HG02763 (cell line): ENCODE data around the gene MGAT1.
"Not testable (repeated sequence)": the region's sequence is repeated elsewhere in the genome, so short reads cannot be mapped to it uniquely, and the experiment has no call there.

Experiments
- ATAC-seq: cut with Tn5 transposase; IDR thresholded peaks from one replicate; pipeline ENCODE4 v1.9.1; 2021; ENCODE audit warnings: mild to moderate bottlenecking, moderate library complexity; ENCODE audit not compliant: unreplicated experiment

MGAT1 gene

DNA sequence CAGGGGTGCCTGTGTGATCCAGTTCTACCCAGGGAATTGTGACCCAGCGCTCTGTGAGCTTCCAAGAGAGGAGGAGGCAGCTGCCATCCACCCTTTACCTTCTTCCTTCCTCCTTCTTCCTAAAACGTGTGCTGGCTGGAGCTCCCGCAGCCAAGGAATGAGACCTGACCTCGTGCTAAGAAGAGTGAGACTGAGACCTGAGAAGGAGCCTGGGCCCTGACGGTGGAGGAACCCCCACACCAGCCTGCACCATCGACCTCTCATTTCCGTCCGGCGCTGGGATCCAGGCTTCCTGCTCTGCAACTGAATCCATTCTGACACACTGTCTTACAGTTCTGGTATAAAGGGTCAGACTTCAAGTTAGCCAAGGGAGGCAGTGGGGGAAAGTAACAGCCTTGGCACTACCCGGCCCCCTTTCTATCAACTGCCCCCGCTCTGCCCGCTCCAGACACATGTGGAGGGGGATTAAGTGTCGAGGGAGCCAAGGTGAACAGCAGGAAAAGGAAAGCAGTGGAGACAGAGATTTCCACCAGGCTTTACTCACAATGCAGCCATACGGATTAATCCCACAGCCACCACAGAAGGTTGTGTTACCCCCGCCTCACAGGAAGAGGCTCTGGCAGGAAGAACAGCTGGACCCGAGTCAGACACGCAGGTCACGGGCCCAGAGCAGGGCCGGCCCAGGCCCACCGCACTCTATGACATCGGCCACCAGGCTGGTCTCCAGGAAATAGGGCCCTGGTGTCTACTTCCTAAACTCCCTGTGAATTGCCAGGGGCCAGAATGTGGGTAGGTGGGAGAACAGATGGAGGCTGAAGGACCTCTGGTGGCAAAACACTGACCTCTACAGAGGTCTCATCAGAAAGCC is 15.8 kb downstream of the MGAT1 start:
- no peak for ATAC-seq

DNA sequence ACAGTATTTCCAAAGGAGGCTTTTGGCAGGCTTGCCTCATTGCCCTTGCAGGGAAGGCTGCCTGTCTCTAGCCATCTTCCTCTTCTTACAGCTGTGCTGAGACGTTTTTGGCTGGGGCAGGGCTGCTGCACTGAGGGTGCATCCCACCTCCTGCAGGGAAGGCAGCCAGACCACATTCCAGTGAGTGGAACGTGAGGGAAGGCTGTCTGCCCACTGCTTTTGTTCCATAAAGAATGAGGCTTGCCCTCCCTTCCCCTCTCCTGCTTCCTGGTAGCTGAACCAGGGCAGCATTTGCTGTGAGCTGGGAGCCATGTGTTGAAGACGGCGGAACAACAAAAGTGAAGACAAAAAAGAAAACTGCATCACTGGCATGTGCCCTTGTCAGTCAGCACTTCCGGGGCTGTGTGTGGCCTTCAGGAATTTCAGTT is 16.8 kb downstream of the MGAT1 start:
- no peak for ATAC-seq

DNA sequence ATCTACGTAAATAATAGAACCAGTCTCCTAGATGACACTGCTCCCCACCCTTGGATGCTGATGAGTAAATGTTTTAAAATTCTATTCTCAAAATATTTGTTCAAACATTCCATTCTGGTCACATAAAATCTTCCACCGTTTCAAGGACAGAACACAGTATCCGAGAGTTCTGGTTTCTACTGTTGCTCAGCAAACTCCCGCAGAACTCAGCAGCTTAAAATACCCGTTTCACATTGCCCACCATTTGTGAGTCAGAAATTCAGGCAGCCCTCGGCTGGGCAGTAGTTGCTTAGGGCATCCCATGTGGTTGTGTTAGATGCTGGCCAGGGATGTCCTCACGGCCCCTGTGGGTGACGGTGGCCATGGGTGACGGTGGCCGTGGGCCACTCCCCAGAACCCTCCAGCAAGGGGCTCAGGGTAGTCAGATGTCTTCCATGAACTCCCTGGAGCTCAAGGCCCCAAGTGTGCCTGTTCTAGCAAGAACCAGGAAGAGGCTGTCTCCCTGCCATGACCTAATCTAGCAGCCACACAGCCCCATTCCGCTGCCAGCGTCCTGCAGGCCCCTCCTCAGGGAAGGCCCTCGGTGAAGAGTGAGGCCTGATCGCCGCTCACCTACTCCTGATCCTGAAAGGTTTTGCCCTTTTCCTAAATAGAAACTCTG is 17.4 kb downstream of the MGAT1 start:
- no peak for ATAC-seq

DNA sequence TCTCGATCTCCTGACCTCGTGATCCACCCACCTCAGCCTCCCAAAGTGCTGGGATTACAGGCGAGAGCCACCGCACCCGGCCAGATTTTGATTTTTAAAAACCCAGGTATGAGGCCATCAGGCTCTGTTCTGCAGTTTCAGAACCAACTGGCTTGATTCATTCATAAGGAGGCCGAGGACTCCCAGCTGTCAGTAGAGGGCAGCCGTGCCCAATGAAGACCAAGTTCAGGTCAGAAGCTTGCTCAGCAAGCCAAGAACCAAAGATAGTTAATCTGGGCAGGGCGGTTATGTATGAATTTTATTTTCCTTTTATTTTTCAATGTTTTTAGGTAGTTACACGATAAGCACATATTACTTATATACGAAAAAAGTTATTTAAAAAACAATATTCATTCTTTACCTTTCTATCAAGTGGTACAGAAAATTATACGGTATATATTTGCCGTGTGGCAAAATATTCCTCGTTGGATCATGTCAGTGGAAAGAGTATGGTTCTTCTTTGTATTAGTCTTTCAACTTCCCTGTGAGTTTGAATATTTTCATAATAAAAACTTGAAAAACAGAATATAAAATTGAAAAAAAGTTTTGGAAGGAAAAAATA is 18.0 kb downstream of the MGAT1 start:
- peak; percentile 50 for ATAC-seq

DNA sequence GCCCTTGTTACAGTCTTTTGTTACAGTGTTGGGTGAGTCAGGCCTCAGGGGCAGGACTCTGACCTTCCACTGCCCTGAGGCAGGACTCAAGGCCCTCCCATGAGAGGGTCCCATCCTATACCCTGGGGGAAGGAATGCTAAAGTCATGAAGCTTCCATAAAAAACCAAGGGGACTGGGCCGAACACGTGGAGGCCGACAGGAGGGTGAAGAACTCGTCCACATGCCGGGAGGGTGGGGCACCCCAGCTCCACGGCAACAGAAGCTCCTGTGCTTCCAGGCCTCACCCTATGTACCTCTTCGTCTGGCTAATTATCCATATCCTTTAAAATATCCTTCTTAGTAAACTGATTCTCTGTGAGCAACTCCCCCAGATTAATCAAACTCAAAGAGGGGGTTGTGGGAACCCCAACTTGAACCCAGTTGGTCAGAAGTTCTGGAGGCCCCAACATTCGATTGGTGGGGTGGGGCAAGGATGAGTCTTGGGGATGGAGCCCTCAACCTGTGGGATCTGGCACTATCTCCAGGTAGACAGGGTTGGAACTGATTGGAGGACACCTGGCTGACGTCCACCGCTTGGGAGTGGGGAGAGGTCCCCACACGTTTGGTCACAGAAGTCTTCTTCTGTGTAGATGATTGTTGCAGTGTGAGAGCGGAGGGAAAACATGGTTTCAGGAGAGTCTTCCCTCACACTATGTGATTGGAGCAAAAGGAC is 19.1 kb downstream of the MGAT1 start:
- ATAC-seq, result no peak

DNA sequence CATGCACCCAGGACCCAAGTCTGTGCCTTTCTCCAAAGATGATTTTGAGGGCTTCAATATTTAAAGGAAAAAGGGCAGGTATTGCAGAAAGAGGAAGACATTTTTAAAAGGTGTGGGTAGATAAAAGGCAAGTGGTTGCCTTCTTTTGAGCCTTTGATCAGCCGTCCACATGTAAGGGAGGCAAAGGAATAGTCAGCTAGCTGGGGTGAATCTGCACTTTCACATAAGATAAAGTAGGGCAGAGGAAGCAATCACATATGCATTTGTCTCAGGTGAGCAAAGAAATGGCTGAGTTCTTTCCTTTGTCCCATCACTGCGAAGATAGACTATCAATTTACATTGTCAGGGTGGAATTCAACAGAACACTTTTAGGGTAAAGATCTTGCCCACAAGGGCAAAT is 19.9 kb downstream of the MGAT1 start:
- no peak for ATAC-seq

DNA sequence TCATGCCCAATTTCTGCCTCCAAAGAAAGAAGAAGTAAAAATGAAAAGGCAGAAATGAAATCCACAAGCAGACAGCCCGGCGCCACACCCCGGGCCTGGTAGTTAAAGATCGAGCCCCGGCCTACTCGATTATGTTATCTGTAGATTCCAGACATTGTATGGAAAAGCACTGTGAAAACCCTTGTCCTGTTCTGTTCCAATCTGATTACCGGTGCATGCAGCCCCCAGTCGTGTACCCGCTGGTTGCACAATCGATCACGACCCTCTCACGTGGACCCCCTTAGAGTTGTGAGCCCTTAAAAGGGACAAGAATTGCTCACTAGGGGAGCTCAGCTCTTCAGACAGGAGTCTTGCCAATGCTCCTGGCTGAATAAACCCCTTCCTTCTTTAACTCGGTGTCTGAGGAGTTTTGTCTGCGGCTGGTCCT is 20.7 kb downstream of the MGAT1 start:
- not testable (repeated sequence) for ATAC-seq

DNA sequence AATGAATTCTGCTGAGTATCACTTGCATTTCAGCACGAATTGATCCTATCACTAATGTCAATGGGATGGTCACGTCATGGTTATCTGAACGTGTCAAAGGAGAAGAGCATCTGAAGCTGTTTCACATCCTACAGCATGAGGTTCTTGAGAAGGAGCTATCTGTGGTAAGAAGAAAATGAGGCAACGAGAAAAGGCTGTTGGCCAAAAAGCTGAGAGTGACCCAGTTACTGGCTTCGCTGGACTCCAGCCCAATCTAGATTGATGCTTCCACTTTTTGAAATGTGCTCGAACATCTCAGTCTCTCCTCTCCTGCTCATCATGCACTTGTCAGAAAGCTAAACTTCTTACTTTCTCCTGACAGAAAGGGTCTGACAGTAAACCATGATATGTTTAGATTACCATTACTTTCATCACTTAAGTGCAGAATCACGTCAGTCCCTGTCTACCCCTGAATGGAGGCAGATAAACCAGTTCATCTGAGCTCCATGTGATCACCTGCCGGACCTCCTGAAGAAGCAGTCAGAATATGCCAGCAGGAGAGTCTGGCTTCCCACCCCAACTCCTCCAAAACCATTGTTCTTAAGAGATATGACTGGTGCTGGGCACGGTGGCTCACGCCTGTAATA is 22.5 kb downstream of the MGAT1 start:
- no peak for ATAC-seq

DNA sequence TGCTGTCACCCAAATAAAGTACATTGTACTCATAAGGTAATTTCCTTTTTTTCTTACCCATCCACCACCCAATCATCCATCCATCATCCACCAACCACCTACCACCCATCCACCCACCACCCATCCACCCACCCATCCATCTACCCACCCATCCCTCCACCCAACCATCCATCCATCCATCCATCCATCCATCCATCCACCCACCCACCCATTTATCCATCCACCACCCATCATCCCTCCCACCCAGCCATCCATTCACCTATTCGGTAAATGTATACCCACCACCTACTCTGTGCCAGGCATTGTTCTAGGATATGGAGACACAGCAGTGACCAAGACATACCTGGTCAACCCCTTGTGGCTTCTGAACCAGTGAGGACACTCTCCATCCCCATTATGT is 25.1 kb downstream of the MGAT1 start:
- ATAC-seq, result no peak

DNA sequence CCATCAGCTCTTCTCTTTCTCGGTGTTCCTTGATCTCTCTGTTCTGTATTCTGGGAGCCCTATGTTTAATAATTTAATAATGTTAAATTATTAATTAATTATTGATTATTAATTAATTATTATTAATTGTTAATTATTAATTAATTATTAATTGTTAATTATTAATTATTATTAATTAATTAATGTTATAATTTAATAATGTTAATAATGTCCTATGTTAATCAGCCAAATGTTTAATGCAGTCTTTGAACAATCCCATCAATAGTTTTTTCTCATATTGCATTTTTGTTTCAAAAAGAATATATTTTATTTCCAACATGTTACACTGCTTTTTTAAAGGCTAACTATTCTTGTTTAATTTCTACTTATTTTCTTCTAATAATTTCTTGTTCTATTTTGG is 26.2 kb downstream of the MGAT1 start:
- no peak for ATAC-seq

DNA sequence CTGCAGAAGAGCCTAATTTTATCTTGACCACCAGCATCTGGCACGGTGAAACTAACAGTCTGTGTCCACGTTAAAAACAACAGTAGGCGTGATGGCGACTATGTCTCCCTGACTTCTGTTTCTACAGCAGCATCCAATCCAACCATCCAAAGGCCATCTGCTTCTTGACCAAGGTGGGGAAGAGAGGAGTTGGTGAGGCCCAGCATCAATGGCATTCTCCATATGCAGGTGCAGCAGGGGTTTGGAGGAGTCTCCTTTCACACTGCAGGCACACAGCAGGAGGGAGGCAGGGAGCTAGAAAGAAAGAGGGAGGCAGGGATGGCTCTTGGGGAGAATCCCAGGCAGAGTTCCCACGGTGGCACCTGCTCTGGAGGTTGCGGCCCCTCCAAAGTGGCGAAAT is 27.0 kb downstream of the MGAT1 start:
- no peak for ATAC-seq

DNA sequence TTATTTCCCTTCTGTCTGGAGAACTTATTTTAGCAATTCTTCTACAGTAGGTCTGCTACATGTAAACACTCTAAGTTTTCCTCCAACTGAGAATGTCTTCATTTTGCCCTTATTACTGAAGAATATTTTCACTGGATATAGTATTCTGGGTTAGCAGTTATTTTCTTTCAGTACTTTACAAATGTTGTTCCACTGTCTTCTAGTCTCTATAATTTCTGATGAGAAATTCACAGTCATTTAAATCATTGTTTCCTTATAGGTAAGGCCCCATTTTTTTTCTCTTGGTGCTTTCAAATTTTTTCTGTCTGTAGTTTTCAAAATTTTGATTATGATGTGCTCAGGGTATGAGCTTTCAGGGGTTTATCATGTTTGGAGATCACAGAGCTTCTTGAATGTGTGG is 30.8 kb downstream of the MGAT1 start:
- ATAC-seq, result no peak

DNA sequence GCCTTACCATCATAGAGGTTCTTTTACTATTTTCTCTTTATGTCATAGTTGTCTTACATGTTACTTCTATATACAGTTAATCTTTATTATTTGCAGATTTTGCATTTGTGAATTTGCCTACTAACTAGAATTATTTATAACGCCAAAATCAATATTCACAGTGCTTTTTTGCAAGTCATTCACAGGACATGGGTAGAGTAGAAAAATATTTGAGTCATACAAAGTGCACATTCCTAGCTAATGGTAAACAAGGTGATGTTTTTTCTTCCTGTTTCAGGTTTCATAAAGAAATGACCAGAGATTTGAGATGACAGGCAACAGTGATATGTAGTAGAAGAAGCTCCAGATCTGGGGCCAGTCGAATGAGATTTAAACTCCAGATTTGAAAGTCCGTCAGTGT is 32.8 kb downstream of the MGAT1 start:
- ATAC-seq, result no peak

DNA sequence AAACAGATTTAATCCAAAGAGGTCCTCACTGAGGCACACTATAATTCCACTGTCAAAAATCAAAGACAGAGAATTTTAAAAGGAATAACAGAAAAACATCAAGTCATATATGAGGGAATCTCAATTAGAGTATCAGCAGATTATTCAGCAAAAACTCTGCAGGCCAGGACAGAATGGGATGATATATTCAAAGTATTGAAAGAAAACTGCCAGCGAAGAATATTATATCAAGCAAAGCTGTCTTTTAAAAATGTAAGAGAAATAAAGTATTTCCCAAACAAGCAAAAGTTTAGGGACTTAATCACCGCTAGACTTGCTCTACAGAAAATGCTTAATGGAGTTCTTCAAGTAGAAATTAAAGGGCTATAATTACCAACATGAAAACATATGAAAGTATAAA is 47.0 kb downstream of the MGAT1 start:
- no peak for ATAC-seq

DNA sequence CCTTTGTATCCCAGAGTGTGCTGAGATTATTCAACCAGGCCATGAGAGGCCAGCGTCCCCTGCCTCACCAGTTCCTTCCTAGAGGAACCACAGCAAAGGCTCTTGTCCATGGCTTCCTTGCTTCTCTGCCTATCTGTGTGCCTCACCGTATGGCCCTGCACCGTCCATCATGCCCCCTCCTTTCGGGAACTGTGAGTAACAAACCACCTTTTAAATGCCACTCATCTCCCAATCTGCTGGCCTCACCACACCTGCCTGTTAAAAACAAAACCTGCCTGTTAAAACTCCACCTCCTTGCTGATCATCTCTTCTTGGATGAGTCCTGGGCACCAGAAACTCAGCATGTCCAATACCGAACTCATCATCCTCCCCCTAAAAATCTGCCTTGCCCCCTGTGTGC is 58.4 kb downstream of the MGAT1 start:
- ATAC-seq, result no peak

DNA sequence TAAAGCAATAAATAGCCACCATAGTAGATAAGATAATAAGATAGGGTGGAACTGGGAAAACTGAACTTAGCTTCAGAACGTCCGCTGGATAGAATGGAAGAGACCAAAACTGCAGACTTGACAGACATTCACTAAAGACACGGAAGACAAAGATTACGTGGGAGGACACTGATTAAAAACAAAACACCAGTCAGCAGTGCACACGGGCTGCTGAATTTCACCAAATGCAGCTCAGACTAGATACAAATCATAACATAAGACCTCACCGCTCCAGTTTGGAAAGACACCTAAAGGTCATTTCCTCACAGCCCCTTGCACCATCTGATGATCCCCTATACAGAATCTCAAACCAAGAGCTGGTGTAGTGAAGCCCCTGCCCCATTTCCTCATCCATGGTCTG is 59.9 kb downstream of the MGAT1 start:
- no peak for ATAC-seq

DNA sequence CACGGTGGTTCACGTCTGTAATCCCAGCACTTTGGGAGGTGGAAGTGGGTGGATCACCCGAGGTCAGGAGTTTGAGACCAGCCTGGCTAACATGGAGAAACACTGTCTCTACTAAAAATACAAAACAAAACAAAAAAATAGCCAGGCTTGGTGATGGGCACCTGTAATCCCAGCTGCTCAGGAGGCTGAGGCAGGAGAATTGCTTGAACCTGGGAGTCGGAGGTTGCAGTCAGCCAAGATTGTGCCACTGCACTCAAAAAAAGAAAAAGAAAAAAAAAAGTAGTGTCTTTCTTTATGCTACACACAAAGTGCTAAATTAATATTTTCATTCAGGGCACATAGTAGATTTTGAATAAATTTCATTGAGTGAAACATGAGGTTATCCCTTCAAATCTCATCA is 61.7 kb downstream of the MGAT1 start:
- not testable (repeated sequence) for ATAC-seq

DNA sequence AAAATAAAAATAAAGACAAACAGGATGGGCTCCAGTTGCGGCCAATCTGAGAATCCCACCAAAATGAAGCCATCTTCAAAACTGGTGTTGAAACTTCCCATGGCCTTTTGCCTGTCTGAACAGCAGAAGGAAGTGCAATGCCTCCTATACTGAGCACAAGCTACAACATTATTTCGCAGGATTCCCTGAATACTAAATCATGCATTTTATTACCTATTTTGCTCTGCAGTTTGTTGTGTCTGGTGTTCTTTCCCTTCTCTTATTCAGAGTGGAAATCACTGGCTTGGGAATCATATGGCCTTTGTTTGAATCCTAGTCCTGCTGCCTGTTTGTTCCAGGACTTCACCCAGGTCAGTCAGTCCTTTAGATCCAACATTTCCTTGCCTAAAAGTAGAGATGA is 62.6 kb downstream of the MGAT1 start, which contains the start of gene OR2Y1:
TSS of gene OR2Y1 (minus strand) at position 101 of the 400 bp plus-strand sequence. CDS start at position 101, 0 bp downstream.
- no peak for ATAC-seq

DNA sequence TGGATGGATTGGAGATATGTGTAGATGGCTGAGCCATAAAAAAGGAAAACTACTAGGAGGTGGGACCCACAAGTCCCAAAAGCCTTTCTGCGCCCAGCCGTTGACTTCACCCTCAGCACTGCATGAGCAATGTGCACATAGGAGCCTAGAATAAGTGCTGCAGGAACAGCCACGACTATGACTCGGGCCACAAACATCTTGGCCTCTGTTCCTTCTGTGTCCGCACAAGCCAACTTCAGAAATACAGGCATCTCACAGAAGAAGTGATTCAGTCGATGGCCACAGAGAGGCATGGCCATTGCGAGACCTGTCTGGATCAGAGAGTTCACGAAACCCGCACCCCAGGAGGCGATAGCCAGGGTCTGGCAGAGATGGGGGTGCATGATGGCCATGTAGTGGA is 63.3 kb downstream of the MGAT1 start:
- no peak for ATAC-seq

DNA sequence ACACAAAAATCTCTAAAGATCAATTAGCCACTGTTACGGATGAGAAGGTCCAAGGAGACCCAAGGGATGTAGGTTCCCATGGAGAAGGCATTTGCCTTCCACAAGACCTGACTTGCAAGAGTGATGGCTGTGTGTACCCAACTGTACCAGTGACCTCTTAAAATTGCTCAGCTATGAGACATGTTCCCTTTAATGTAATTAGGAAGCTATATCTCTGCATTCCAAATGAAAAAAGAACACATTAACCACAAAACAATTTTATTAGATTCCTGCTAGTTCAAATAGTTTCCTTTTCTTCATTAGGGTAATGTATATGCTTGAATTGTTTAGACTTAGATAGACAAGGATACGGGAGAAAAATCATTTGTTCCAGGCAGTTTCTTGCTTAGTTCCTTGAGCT is 66.1 kb downstream of the MGAT1 start:
- no peak for ATAC-seq
